Measurements from ENCODE around the gene KANSL1. TPM values are rescaled to one million over a fixed set of nuclear protein-coding genes. Genes with fewer than 3 reads are reported as not detected.

The KANSL1 gene
- total RNA-seq, 1 donor from 2014 or later, result 190 TPM

GRCh38 chr17:46039592-46040186, 153.5 kb downstream of the KANSL1 start:
- DNase-seq (ENCODE audit: low spot score), result no peak

- DNase-seq (ENCODE audit: low spot score), result no peak
These were observed 154.3 kb downstream of the KANSL1 start for GRCh38 chr17:46038937-46039336.

- DNase-seq (ENCODE audit: low spot score), result no peak
These were observed 154.8 kb downstream of the KANSL1 start for GRCh38 chr17:46038414-46038813.

DNA sequence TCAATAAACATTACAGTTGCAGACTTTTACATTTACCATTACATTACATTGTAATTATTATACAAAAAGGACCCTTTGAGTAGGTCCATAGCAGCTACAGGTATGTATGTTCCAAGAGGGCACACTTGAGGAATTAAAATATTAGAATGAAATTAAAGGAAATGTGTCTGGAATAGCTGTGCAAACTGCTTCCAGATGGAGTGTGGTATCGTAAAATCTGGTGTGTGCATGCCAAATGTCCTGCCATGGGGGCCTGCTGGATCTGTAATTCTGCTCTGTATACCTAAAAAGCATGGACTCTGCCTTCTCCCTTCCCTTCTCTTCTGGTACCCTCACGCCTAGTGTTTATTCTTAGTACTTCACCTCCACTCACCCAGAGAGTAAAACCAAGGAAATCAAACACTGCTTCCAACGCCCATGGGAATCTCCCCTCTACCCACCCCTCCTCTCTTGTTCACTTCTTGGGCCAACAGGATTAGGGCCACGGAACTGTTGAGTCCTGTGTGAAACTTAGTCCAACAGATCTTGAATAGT, 155.4 kb downstream of the KANSL1 start:
- DNase-seq (ENCODE audit: low spot score), result no peak

DNA sequence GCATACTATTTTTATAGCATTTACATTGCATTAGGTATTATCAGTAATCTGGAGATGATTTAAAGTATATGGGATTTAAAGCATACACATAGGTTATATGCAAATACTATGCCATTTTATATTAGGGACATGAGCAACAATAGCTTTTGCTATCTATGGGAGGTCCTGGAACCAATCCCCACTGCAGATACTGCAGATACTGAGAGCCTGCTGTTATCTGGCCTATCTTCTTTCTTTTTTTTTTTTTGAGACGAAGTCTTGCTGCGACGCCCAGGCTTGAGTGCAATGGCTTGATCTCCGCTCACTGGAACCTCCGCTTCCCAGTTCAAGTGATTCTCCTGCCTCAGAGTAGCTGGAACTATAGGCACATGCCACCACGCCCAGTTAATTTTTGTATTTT, 156.7 kb downstream of the KANSL1 start:
- no peak for DNase-seq (ENCODE audit: low spot score)

GRCh38 chr17:46035112-46035818, 158.0 kb downstream of the KANSL1 start:
- no peak for DNase-seq (ENCODE audit: low spot score)

- no peak for DNase-seq (ENCODE audit: low spot score)
These were observed 159.8 kb downstream of the KANSL1 start for GRCh38 chr17:46033392-46033791.

DNA sequence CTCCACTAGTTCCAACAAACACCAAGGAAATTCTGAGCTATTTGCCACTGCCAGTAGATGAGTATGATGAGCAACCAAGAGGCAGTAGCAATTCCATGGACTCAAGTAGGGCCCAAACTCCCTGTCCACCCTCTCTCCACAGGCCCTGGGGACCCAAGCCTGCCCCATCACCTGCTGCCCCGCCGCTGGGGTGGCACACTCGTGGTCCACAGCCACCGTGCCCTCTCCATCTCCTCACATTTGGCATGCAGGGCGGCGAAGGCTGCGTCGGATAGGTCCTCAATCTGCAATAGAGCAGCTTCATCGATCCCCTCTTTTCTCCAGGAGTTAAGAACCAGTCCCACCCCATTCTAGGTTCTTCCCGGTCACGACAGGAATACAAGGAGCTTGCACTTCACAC, 160.3 kb downstream of the KANSL1 start:
- DNase-seq (ENCODE audit: low spot score), result no peak

DNA sequence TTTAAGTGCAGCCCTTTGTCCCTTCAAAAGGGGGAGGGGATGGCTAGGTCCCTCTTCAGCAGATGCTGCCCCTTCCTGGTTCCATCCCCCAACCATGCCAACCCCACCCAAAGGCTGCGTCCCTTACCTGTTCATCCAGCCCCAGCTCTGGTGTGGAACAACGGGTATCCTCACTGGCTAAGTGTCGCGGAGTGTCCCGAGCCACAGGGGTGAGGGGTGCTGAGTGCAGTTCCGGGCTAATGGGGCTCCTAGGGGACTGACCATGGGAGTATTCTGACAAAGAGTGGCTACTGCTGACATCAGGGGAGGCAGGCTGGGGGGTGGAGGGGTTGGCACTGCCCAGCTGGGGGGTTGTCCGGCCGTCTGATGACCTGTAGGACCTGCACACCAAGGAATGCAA, 161.3 kb downstream of the KANSL1 start:
- no peak for DNase-seq (ENCODE audit: low spot score)

- no peak for DNase-seq (ENCODE audit: low spot score)
These were observed 161.8 kb downstream of the KANSL1 start for GRCh38 chr17:46031440-46031839.

- DNase-seq (ENCODE audit: low spot score), result no peak
These were observed 162.5 kb downstream of the KANSL1 start for GRCh38 chr17:46030752-46031151.

DNA sequence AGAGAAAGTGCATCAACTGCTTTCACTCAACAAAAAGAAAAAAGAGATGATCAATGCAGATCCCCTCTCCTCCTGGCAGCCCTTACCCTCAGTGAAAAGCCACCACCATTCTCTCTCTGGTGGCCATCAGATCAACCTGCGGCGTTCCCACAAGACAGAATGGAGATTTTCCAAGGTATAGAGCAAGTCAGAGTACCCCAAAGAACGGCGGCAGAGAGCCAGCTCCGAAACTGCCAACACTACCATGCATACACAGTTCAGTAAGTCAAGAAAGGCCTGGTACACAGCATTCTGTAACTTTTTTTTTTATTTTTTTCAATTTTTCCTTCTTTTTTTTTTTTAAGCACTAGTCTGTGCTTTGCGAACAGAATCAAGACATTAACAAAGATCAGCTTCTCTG, 163.6 kb downstream of the KANSL1 start:
- no peak for DNase-seq (ENCODE audit: low spot score)

DNA sequence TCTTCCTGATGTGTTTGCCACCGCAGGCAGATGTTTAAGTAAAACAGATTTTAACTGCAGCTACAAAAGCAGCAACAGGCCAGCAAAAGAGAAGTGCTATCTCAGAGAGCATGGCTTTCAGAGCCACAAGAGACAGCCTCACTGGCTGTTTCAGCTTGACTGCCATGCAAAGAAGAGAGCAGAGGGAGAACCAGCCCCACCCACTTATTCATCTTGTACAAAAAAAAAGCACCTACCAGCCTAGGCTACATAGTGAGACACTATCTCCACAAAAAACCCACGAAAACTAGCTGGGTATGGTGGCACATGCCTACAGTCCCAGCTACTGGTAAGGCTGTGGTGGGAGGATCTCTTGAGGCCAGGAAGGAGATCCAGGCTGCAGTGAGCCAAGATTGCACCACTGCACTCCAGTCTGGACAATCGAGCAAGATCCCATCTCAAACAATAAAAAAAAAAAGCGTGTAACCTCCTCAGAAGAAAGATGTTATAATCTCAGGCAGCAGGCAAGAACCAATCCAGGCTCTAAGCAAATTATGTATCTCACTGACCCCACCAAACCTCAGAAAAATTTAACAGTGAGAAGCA, 164.2 kb downstream of the KANSL1 start:
- DNase-seq (ENCODE audit: low spot score), result no peak

- no peak for DNase-seq (ENCODE audit: low spot score)
These were observed 164.9 kb downstream of the KANSL1 start for GRCh38 chr17:46028374-46028773.

GRCh38 chr17:46027976-46028325, 165.3 kb downstream of the KANSL1 start:
- no peak for DNase-seq (ENCODE audit: low spot score)

DNA sequence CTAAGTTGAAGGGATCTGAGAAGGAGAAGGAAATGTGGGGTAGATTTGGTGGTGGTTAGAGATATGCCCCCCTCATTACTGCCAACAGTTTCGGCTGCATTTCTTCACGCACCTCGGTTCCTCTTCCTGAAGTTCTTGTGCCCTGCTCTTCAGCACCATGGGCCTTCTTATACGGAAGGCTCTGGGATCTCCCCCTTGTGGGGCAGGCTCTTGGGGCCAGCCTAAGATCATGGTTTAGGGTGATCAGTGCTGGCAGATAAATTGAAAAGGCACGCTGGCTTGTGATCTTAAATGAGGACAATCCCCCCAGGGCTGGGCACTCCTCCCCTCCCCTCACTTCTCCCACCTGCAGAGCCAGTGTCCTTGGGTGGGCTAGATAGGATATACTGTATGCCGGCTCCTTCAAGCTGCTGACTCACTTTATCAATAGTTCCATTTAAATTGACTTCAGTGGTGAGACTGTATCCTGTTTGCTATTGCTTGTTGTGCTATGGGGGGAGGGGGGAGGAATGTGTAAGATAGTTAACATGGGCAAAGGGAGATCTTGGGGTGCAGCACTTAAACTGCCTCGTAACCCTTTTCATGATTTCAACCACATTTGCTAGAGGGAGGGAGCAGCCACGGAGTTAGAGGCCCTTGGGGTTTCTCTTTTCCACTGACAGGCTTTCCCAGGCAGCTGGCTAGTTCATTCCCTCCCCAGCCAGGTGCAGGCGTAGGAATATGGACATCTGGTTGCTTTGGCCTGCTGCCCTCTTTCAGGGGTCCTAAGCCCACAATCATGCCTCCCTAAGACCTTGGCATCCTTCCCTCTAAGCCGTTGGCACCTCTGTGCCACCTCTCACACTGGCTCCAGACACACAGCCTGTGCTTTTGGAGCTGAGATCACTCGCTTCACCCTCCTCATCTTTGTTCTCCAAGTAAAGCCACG, 165.9 kb downstream of the KANSL1 start:
- no peak for DNase-seq (ENCODE audit: low spot score)

- DNase-seq (ENCODE audit: low spot score), result no peak
These were observed 166.8 kb downstream of the KANSL1 start for GRCh38 chr17:46026166-46027047.

GRCh38 chr17:46025510-46026165, 167.6 kb downstream of the KANSL1 start:
- DNase-seq (ENCODE audit: low spot score), result no peak

GRCh38 chr17:46025060-46025459, 168.2 kb downstream of the KANSL1 start:
- no peak for DNase-seq (ENCODE audit: low spot score)

DNA sequence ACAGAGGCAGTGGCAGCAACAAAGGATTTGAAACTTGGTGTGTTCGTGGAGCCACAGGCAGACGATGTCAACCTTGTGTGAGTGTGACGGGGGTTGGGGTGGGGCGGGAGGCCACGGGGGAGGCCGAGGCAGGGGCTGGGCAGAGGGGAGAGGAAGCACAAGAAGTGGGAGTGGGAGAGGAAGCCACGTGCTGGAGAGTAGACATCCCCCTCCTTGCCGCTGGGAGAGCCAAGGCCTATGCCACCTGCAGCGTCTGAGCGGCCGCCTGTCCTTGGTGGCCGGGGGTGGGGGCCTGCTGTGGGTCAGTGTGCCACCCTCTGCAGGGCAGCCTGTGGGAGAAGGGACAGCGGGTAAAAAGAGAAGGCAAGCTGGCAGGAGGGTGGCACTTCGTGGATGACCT, 168.6 kb downstream of the KANSL1 start:
- DNase-seq (ENCODE audit: low spot score), result no peak

Measured in ureter (tissue), 1 donor.